Measurements from ENCODE around the gene KLK11. TPM values are rescaled to one million over a fixed set of nuclear protein-coding genes. Genes with fewer than 3 reads are reported as not detected.

Gene KLK11
- total RNA-seq, 6 experiments from 2014 or later = not detected

DNA sequence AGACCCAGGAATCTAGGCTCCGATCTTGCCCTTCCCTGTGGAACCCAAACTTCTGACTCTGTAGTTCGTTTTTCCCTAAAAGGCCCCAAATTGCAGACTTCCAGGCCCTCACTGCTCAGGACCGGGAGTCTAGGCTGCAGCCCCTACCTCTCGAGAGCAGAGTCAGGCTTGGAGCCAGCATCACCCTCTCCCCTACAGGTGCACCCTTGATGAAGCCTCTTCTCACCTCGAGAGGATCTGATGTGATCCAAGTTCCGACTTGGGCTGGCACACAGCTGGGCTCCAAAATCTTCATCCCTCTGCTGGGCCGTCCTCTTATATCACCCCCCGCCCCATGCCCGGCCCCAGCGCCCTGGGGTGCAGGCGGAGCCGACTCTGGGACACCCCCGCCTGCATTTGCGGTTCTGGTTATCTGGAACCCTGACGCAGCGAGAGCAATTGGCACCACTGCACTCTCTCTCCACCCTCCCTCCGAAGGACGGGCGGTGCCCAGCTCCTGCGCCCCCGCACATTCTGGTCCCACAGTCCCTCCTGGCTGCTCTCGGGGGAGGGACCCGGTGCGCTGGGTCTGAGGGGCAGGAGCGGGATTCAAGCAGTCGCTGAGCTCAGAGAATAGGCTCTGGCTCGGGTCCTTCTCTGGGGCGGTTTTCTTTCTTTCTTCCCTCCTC, 42.7 kb downstream of the KLK11 start, which contains the start of gene KLK7:
Gene KLK7 (minus strand): TSS at position 293 of the 668 bp plus-strand sequence. CDS start 1,518 bp downstream, outside the sequence.
- no peaks in the 10 kb centered on the region for H3K4me1 Mint-ChIP-seq (ENCODE audit: low read depth)
- TF ChIP-seq, protein P1, sequence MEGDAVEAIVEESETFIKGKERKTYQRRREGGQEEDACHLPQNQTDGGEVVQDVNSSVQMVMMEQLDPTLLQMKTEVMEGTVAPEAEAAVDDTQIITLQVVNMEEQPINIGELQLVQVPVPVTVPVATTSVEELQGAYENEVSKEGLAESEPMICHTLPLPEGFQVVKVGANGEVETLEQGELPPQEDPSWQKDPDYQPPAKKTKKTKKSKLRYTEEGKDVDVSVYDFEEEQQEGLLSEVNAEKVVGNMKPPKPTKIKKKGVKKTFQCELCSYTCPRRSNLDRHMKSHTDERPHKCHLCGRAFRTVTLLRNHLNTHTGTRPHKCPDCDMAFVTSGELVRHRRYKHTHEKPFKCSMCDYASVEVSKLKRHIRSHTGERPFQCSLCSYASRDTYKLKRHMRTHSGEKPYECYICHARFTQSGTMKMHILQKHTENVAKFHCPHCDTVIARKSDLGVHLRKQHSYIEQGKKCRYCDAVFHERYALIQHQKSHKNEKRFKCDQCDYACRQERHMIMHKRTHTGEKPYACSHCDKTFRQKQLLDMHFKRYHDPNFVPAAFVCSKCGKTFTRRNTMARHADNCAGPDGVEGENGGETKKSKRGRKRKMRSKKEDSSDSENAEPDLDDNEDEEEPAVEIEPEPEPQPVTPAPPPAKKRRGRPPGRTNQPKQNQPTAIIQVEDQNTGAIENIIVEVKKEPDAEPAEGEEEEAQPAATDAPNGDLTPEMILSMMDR (IDR thresholded peaks at IDR 0.05) = no peak
- no peak within 1 kb of the TSS for H3K4me3 Mint-ChIP-seq
- H3K36me3 Mint-ChIP-seq (ENCODE audit: low read depth) = peaks cover 4% of the 10 kb centered on the region; the same call in 1 of the 2 replicates
- DNase-seq = no peak
- H3K9me3 Mint-ChIP-seq = peaks cover 27% of the 10 kb centered on the region
- peaks cover 3% of the 10 kb centered on the region; the same call in 1 of the 2 replicates for H3K27me3 Mint-ChIP-seq (ENCODE audit: insufficient read depth)
- no peak within 1 kb of the TSS for H3K27ac Mint-ChIP-seq

DNA sequence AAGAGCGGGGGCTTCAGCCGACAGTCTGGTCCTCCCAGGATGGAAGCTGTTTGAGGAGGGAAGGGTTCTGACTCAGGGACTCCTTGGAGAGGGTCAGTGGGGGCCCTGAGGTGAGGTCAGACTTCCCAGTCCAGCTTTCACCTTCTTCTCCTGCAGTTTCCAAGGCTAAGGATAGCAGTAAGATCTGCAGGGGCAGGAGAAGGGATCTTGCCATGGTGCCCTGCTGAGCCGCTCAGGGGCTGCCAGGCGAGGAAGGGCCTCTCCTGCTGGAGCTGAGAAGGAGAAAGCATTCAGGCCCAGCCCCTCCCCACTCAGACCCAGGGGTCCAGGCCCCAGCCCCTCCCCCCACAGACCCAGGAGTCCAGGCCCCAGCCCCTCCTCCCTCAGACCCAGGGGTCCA, 44.2 kb downstream of the KLK11 start:
- TF ChIP-seq, protein P1 (IDR thresholded peaks at IDR 0.05) = no peak

DNA sequence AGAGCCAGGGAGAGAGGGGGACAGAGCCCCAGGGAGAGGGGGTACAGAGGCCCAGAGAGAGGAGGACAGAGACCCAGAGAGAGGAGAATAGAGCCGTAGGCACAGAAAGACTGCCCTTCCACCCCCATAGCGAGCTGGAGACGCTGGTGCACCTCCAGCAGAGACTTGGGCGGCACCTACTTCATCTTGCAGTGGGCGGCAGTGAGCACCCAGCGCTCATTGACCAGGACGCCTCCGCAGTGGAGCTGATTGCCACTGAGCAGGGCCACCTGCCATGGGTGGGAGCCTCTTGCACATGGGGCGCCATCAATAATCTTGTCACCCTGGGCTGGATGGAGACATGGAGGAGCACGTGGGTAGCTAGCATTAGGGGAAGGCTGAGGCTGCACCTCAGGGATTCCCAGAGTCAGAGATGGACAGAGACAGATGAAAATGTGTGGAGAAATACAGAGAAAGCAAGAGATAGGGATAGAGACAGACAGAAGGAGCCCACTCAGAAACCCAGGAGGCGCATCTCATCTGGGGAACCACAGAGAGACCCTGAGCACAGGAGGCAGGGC, 44.7 kb downstream of the KLK11 start:
- Mint-ChIP-seq H3K27ac (no peak overlapping the region), H3K4me1 (ENCODE audit: low read depth) (no peaks in the 10 kb centered on the region), H3K9me3 (peaks cover 20% of the 10 kb centered on the region), H3K36me3 (ENCODE audit: low read depth) (peaks cover 4% of the 10 kb centered on the region; the same call in 1 of the 2 replicates), H3K27me3 (ENCODE audit: insufficient read depth) (peaks cover 3% of the 10 kb centered on the region; the same call in 1 of the 2 replicates), H3K4me3 (no peak overlapping the region)
- no peak for DNase-seq
- TF ChIP-seq, protein P1 (IDR thresholded peaks at IDR 0.05) = no peak

More for the DNA sequence above, 44.2 kb downstream of the KLK11 start:
- H3K36me3 Mint-ChIP-seq (ENCODE audit: low read depth) = peaks cover 4% of the 10 kb centered on the region; the same call in 1 of the 2 replicates
- no peaks in the 10 kb centered on the region for H3K4me1 Mint-ChIP-seq (ENCODE audit: low read depth)
- no peak overlapping the region for H3K4me3 Mint-ChIP-seq
- peaks cover 3% of the 10 kb centered on the region; the same call in 1 of the 2 replicates for H3K27me3 Mint-ChIP-seq (ENCODE audit: insufficient read depth)
- no peak for DNase-seq
- H3K9me3 Mint-ChIP-seq = peaks cover 20% of the 10 kb centered on the region
- no peak overlapping the region for H3K27ac Mint-ChIP-seq

DNA sequence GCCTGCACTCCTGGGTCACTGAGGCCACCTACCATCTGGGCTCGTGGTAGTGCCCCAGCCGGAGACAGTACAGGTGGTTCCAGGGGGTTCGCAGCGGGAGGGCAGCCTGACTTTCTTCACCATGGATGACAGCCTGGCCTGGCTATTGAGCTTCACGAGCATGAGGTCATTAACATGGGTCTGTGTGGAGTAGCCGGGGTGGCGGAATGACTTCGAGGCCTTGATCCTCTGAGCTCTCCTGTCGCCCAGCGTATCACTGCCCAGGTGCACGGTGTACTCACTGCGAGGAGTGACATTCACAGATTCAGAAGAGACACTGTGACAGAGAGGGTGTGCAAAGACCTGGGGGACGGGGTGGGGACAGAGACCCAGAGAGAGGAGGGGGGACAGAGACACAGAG, 46.2 kb downstream of the KLK11 start:
- Mint-ChIP-seq H3K27me3 (ENCODE audit: insufficient read depth) (peaks cover 3% of the 10 kb centered on the region; the same call in 1 of the 2 replicates), H3K9me3 (peaks cover 14% of the 10 kb centered on the region), H3K4me1 (ENCODE audit: low read depth) (no peaks in the 10 kb centered on the region), H3K4me3 (no peak overlapping the region), H3K36me3 (ENCODE audit: low read depth) (peaks cover 4% of the 10 kb centered on the region; the same call in 1 of the 2 replicates), H3K27ac (no peak overlapping the region)
- DNase-seq = no peak
- TF ChIP-seq, protein P1 (IDR thresholded peaks at IDR 0.05) = no peak

DNA sequence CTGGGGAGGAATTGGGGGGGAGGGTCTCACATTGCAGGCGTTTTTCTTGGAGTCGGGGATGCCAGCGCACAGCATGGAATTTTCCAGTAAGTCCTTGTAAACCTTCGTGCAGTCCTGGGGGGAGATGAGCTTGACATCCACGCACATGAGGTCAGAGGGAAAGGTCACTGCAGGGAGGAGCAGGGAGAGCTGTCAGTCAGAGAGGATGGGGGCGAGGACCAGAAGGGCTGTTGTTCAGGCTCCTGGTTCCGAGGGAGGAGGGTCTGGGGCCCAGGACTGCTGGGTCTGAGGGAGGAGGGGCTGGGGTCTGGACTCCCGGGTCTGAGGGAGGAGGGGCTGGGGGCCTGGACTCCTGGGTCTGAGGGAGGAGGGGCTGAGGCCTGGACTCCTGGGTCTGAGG, 46.7 kb downstream of the KLK11 start:
- Mint-ChIP-seq H3K4me3 (no peak overlapping the region), H3K36me3 (ENCODE audit: low read depth) (peaks cover 4% of the 10 kb centered on the region; the same call in 1 of the 2 replicates), H3K4me1 (ENCODE audit: low read depth) (no peaks in the 10 kb centered on the region), H3K9me3 (peaks cover 14% of the 10 kb centered on the region), H3K27me3 (ENCODE audit: insufficient read depth) (peaks cover 3% of the 10 kb centered on the region; the same call in 1 of the 2 replicates), H3K27ac (no peak overlapping the region)
- no peak for DNase-seq
- TF ChIP-seq, protein P1 (IDR thresholded peaks at IDR 0.05) = no peak

All from HFFc6 (cell line).